ENCODE results near the gene GPC1. TPM values are rescaled to one million over a fixed set of nuclear protein-coding genes. Genes with fewer than 3 reads are reported as not detected.

The GPC1 gene
- total and polyA plus RNA-seq, 2 experiments from 2014 or later = 9.0 to 46.2 TPM

- peaks cover 7% of the 10 kb centered on the region; the same call in 1 of the 3 replicates for H3K9me3 Mint-ChIP-seq
- H3K27me3 Mint-ChIP-seq (ENCODE audit: insufficient read depth, low read depth, poor library complexity) = peaks cover 4% of the 10 kb centered on the region
- Histone ChIP-seq H3K79me2 (replicated peaks; ENCODE audit: insufficient read depth) (no peaks in the 10 kb centered on the region), H3F3A (replicated peaks; ENCODE audit: low read depth) (no peaks in the 10 kb centered on the region), H3K36me3 (ENCODE audit: insufficient read depth) (no peaks in the 10 kb centered on the region), H3K9me2 (ENCODE audit: insufficient read depth) (no peaks in the 10 kb centered on the region; the same call in 1 of the 2 replicates), H2AFZ (no peak overlapping the region), H4K20me1 (replicated peaks; ENCODE audit: insufficient read depth) (no peaks in the 10 kb centered on the region; the same call in 1 of the 2 replicates), H3K4me3 (no peak overlapping the region), H3K27me3 (ENCODE audit: insufficient read depth) (no peaks in the 10 kb centered on the region), H3K4me2 (no peak overlapping the region), H3K4me1 (ENCODE audit: insufficient read depth) (no peaks in the 10 kb centered on the region), H3K27ac (ENCODE audit: low read depth) (no peak overlapping the region)
- no peaks in the 10 kb centered on the region; the same call in 2 of the 3 replicates for H3K4me1 Mint-ChIP-seq
- ATAC-seq (no peak), DNase-seq (ENCODE audit: low spot score) (no peak)
- H3K27ac Mint-ChIP-seq = no peak overlapping the region
- TF ChIP-seq JUNB (IDR thresholded peaks at IDR 0.05; ENCODE audit: unreplicated experiment) (no peak), ZNF331 (CRISPR knock-in tag; IDR thresholded peaks at IDR 0.05; ENCODE audit: low read depth) (no peak), EZH2 (IDR thresholded peaks at IDR 0.05; ENCODE audit: low read depth, unreplicated experiment) (no peak), STAT1 (IDR thresholded peaks at IDR 0.05; ENCODE audit: unreplicated experiment) (no peak), CREB1 (CRISPR knock-in tag; IDR thresholded peaks at IDR 0.05; ENCODE audit: low read depth) (no peak), NANOG (IDR thresholded peaks at IDR 0.05; ENCODE audit: borderline replicate concordance) (no peak), ZNF462 (CRISPR knock-in tag; IDR thresholded peaks at IDR 0.05) (no peak), POLR2AphosphoS5 (IDR thresholded peaks at IDR 0.05; ENCODE audit: low read depth) (no peak), CTCF (conservative IDR thresholded peaks at IDR 0.05; ENCODE audit: low read depth in 2 of 2) (no peak), EZH2phosphoT487 (IDR thresholded peaks at IDR 0.05; ENCODE audit: unreplicated experiment) (no peak), ZNF114 (CRISPR knock-in tag; IDR thresholded peaks at IDR 0.05) (no peak)
- TF ChIP-seq, protein P1, sequence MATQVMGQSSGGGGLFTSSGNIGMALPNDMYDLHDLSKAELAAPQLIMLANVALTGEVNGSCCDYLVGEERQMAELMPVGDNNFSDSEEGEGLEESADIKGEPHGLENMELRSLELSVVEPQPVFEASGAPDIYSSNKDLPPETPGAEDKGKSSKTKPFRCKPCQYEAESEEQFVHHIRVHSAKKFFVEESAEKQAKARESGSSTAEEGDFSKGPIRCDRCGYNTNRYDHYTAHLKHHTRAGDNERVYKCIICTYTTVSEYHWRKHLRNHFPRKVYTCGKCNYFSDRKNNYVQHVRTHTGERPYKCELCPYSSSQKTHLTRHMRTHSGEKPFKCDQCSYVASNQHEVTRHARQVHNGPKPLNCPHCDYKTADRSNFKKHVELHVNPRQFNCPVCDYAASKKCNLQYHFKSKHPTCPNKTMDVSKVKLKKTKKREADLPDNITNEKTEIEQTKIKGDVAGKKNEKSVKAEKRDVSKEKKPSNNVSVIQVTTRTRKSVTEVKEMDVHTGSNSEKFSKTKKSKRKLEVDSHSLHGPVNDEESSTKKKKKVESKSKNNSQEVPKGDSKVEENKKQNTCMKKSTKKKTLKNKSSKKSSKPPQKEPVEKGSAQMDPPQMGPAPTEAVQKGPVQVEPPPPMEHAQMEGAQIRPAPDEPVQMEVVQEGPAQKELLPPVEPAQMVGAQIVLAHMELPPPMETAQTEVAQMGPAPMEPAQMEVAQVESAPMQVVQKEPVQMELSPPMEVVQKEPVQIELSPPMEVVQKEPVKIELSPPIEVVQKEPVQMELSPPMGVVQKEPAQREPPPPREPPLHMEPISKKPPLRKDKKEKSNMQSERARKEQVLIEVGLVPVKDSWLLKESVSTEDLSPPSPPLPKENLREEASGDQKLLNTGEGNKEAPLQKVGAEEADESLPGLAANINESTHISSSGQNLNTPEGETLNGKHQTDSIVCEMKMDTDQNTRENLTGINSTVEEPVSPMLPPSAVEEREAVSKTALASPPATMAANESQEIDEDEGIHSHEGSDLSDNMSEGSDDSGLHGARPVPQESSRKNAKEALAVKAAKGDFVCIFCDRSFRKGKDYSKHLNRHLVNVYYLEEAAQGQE (IDR thresholded peaks at IDR 0.05; ENCODE audit: unreplicated experiment) = no peak
- TF ChIP-seq, protein P2, sequence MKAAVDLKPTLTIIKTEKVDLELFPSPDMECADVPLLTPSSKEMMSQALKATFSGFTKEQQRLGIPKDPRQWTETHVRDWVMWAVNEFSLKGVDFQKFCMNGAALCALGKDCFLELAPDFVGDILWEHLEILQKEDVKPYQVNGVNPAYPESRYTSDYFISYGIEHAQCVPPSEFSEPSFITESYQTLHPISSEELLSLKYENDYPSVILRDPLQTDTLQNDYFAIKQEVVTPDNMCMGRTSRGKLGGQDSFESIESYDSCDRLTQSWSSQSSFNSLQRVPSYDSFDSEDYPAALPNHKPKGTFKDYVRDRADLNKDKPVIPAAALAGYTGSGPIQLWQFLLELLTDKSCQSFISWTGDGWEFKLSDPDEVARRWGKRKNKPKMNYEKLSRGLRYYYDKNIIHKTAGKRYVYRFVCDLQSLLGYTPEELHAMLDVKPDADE (IDR thresholded peaks at IDR 0.05) = no peak
- no peaks in the 10 kb centered on the region; the same call in 2 of the 3 replicates for H3K36me3 Mint-ChIP-seq (ENCODE audit: low read depth)
- H3K4me3 Mint-ChIP-seq = no peak overlapping the region
Measured at GRCh38 chr2:240478346-240479110, 43.1 kb downstream of the GPC1 start.
